Posterior vena cava (tissue), 2 donors: ENCODE data around the gene FBXO40. TPM values are rescaled to one million over a fixed set of nuclear protein-coding genes. Genes with fewer than 3 reads are reported as not detected.

Source experiments
- DNase-seq: peaks from one replicate; pipeline ENCODE4 v3.0.0-alpha.2; 2020; ENCODE audit warnings: low spot score
- intact Hi-C, 2 donors: fragments of 100-400 bp; cut with DNase I; formaldehyde crosslinking; loops; one replicate each; pipeline versions ENCODE4 v1.14.1 to v1.14.2; 2022 to 2023
- total RNA-seq, 2 donors: library from RNA; stranded (reverse); fragmentation: NEBNext Ultra II Directional; extraction: Animal tissue kit (Norgen Biotek cat#: 25700); gene quantifications; one replicate each; pipeline ENCODE4 v1.2.1, GENCODE V29; 2021
- donor health status: DM: yes; HTN: yes; CAD: no.
- donor health status: DM: yes; HTN: yes; CAD: no.

FBXO40 gene
- total RNA-seq, 2 donors from 2014 or later = 0.83 to 1.5 TPM

DNA sequence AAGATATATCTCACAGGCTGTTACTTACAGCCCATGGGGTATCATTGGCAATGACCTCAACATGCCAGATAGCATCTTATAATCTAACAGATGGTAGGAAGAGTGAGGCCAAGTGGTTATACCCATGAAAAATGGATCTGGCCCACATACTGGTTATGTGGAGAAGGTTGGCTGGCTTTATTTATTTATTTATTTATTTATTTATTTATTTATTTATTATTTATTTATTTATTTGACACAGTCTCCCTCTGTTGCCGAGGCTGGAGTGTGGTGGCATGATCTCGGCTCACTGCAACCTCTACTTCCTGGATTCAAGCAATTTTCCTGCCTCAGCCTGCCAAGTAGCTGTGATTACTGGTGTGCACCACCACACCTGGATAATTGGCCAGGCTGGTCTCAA, 11.6 kb downstream of the FBXO40 start:
- intact Hi-C loops = no loop called here
- DNase-seq = no peak

DNA sequence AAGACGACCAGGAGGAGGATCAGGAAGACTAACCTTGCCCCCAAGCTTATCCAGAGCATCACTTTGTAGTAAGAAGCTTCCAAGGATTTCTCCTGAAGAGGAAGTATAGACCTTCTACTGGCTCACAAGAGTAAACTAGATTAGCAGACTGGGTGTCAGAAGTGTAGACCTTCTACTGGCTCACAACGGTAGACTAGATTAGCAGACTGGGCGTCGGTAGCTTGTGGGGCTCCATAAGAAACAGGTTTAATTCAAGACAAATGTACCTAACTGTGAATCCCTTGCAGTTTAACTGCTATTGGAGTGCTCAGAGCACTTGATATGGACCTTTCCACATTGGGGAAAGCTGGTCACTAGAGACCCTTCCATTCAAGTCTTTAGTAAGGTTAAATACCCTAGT, 12.9 kb downstream of the FBXO40 start:
- no peak for DNase-seq
- intact Hi-C loops = no loop called here

DNA sequence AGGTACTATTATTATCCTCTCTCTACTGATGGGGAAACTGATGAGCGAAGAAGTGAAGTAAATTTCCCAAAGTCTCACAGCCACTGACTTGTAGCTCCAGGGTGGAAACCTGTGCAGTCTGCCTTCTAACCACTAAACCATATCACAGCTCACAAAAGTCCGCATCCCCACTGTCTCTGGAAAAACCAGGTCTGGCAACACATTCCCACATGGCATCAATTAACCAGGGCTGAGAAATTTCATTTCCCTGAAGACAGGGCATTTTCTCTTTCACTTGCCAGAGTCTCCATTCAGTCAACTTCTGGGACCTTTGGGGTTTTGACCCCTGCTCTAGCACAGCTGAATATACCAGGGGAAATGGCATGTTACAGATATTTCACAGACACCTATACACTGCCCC, 26.5 kb downstream of the FBXO40 start:
- DNase-seq = no peak
- intact Hi-C loops = no loop called here

DNA sequence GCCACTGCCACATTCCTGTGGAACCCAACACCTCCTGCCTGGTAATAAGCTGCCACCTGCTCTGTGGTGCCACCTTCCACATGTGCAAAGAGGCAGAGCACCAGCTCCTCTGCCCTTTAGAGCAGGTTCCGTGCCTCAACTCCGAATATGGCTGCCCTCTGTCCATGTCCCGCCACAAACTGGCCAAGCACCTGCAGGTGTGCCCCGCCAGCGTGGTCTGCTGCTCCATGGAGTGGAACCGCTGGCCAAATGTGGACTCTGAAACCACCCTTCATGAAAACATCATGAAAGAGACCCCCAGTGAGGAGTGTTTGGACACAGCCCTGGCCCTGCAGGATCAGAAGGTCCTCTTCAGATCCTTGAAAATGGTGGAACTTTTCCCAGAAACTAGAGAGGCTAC, 28.3 kb downstream of the FBXO40 start:
- intact Hi-C loops = no loop called here
- DNase-seq = no peak

DNA sequence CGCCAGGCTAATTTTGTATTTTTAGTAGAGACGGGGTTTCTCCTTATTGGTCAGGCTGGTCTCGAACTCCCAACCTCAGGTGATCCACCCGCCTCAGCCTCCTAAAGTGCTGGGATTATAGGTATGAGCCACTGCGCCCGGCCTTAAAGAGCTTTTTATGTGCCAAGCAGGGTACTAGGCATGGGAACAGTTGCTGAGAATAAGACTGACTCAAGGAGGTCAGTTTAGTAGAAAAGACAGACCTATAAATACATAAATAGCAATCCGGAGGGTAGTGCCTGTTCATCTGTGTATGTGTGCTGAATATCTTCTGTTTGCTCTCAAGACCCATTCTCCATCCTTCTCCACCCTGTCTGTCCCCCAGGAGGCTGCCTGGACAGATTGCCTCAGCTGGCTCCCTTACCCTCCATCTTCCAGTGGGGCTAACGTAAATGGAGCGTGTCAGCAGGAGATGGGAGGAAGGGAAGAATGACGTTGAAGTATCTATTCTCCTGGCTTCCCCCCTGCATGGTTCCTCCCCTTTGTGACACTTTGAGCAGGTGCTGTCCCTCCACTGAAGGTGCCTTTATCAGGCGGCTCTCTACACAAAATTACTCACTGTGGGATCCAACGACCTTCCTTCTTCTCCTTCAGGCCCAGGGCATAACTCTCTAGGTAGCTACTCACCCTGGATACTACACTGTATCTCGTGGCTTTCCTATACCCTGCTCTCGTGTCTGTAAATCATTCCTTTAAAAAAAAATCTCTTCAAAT, 31.1 kb downstream of the FBXO40 start:
- no peak for DNase-seq
- intact Hi-C loops = no loop called here

DNA sequence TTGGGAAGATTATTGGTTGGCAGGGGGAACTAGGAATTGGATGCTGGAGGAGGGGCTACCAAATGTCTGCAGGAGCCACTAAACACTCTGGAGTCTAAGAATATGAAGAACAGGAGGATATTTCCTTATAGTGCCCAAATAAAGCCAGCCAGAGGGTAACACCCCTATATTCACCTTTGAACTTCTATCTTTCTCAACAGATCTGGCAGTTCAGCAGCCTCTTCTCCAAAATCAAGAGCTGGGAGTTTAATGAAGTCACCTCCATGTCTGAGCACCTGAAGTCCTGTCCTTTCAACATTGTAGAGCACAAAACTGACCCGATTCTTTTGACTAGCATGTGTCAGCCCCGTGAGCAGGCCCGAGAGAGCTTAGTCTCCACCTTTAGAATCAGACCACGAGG, 33.3 kb downstream of the FBXO40 start:
- intact Hi-C loops = no loop called here

DNA sequence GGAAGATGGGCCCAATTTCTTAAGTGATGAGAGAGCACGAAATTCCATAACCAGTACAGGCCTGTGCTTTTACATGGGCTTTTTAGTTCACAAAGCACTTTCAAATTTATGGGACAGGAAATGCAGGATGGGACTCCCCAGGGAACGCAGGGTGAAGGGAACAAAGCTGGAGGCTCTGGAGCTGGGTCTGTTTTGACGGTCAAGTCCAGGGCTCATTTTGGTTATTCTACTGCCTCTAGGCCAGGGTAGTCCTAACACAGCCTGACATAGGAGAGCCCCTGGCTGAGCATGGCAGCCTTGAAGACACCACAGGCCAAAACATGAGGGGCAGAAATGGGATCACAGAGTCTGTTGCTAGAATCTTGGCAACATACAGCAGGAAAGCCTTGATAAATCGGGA, 34.0 kb downstream of the FBXO40 start:
- no peak for DNase-seq
- intact Hi-C loops = no loop called here

More for the DNA sequence above, 33.3 kb downstream of the FBXO40 start:
- DNase-seq = no peak

DNA sequence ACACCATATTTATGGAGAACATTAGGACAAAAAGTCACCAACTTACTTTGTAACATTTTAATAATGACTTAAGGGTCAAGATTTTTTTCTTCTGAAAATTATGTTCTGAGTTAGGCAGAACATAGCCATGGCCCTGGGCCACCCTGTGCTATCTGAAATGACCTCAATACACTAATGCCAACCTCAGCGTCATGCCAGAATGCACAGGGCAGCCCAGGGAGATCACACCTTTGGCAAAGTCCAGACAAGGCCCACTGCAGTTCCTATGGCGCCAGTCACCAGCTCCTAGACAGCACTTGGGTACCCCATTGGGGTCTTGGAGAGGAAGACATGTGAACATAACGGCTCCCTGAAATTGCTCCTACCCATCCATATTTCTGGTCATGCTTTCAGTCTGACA, 34.4 kb downstream of the FBXO40 start:
- intact Hi-C loops = no loop called here
- no peak for DNase-seq

DNA sequence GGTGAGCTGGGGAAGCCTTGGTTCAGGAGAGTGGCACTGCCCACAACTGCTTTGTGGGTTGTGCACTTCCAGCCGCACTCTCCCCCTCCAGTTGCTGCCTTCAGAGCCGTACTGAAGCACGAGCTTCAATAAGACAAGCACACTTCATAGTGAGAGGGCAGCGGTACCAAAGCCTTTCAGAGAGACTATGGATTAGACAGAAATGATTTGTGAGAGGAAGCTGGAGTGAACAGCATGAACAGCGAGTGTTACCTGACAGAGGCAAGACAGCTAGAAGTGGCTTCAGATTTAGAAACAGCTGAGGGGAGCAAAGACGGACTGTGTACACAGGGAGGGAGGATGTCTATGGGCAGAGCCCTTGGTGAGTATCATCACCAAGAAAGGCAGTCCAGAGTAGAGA, 36.4 kb downstream of the FBXO40 start:
- intact Hi-C loops = no loop called here
- no peak for DNase-seq

DNA sequence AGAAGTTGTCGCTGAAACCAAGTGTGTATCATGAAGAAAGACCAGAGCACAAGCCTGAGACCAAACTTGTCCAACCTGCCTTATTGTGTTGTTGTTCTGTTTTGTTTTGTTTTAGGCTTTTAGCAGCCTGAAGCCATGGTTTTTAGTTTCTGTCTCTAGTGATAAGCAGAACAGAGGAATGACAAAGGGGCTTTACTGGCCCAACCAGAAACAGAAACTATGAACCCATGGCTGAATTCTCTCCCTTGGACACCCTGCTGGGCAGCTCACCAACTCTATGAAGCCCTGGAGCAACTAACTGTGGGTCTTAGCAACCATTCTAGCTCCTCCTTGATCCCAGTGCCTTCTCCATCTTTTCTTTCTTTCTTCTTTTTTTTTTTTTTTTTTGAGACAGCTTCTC, 37.2 kb downstream of the FBXO40 start:
- no peak for DNase-seq
- intact Hi-C loops = no loop called here

DNA sequence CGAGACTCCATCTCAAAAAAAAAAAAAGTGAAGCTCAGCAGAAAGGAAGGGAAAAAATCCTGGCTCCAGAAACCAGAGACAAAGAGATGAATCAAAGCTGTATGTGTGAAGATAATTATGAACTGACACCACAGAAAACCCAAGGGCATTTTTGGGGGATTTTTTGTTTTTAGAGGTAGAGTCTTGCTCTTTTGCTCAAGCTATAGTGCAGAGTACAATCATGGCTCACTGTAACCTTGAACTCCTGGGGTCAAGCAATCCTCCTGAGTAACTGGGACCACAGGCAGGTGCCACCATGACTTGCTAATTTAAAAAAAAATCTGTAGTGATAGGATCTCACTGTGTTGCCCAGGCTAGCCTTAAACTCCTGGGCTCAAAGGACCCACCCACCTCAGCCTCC, 44.7 kb downstream of the FBXO40 start:
- intact Hi-C loops = no loop called here
- no peak for DNase-seq

DNA sequence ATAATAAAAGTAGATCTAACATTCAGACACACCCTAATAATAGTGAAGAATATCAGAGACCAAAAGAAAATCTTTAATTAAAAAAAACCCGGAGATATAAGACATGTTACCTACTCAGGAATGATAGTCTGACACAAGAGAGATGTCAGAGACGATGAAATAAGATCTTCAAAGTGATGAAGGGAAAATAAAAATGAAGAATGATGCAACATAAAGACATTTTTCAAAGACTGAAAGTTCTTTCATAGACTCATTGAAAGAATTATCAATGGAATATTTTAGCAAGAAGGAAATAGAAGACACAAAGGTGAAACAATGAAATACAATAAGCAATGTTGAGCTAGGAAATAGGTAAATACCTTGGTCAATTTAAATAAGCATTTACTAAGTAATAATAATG, 47.9 kb downstream of the FBXO40 start:
- no peak for DNase-seq

DNA sequence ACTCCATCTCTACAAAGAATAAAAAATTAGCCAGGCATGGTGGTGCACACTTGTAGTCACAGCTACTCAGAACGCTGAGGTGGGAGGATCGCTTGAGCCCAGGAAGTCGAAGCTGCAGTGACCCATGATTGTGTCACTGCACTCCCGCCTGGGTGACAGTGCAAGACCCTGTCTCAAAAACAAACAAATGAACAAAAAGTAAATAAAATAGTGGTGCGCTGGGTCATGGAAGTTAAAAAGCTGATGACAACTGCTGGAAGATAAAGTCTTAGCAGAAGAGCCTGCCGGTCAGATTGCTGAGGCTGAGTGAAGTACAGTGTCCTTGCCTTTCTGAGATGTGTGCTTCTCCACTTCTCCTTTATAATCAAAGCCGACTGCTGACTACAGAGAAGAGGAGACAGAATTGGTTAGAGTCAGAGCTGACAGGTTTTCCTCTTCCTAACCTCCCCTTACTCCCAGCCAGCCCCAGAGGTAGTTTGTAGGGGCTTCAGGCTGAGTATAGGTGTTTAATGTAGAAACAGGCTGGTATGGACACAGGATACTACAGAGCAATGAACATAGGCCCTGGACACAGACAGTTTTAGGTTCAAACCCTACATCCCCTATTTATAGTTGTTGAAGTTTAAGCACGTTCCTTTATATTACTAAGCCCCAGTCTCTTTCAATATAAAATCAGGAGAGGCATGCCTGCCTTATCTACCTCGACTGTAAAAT, 49.6 kb downstream of the FBXO40 start:
- intact Hi-C loops = no loop called here
- DNase-seq = no peak

More for the DNA sequence above, 47.9 kb downstream of the FBXO40 start:
- intact Hi-C loops = no loop called here

DNA sequence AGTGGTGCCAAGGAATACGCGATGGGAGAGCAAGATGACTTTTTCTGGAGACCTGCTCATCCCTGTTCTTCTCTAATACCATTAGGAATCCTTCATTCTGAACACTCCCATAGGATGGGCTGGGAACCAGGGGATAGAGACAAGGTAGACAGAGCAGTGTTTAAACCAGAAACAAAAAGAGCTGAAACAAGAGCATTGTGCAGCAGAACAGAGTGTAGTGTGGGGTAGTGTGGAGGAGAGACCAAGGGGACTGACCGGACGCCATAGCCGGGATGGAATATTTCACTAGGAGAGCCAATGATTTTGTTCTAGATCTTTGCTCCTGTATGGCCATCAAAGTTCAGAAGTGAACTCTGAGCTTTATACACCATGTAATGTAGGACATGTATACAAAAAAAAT, 51.9 kb downstream of the FBXO40 start:
- intact Hi-C loops = no loop called here
- DNase-seq = no peak

DNA sequence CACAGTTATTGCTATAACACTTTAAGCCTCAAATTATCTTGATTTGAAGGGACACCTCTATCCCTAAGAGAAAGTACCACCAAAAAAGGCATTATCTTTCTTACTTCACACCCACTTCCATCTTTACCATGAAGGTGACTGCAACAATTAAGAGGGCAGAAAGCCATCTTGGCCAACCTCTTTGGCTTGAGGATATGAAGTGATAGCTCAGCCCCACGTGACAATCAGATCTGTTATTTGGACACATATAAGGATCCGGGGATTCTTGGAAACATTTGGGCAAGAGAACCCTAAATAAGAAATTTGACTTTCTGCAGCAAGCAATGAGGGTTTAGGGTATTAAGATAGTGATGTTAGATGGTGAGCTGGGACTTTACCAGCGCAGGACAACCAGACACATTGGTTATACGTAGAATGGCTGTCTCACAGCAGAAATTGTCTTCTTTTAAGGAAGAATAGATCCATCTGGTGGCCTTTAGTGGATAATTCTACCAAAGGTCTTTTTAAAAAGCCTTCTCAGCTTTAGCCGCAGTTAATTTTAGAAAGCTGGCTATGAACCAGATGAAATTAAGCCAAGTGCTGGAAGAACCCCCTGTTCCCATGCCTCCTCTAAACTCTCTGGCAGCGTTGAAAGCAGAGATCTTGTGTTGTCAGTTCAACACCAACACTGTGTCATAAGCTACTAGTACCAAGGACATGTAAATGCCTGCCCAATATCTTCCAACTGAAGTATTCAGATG, 55.2 kb downstream of the FBXO40 start:
- intact Hi-C loops = no loop called here
- no peak for DNase-seq

DNA sequence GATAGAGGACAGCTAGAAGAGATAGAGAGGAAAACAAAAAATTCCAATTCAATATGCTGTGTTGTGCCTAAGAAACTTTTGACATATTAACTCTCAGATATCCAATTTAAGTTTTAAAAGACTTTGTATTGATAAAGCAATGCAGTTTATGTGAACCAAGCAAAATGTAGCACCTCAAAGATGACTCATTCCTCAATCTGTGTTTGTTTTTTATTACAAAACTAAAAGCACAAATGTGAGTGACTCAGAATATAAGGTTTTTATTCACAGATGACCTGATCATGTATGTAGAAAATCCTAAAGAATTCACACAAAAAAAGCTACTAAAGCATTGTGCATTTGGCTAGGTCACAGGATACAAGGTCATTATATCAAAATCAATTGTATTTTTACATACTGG, 56.5 kb downstream of the FBXO40 start:
- DNase-seq = no peak
- intact Hi-C loops = no loop called here

DNA sequence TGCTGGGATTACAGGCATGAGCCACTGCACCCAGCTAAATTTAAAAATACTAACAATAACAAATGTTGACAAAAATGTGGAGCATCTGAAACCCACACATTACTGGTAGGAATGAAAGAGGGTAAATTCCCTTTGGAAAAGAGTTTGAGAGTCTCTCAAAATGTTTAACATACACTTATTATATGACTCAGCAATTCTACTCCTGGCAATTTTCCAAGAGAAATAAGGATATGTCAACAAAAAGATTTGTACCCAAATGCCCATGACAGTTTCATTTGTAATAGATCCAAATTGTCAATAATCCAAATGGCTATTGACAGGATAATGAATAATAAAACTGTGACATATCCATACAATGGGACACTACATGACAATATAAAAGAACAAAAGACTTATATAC, 58.5 kb downstream of the FBXO40 start:
- intact Hi-C loops = no loop called here
- DNase-seq = no peak

DNA sequence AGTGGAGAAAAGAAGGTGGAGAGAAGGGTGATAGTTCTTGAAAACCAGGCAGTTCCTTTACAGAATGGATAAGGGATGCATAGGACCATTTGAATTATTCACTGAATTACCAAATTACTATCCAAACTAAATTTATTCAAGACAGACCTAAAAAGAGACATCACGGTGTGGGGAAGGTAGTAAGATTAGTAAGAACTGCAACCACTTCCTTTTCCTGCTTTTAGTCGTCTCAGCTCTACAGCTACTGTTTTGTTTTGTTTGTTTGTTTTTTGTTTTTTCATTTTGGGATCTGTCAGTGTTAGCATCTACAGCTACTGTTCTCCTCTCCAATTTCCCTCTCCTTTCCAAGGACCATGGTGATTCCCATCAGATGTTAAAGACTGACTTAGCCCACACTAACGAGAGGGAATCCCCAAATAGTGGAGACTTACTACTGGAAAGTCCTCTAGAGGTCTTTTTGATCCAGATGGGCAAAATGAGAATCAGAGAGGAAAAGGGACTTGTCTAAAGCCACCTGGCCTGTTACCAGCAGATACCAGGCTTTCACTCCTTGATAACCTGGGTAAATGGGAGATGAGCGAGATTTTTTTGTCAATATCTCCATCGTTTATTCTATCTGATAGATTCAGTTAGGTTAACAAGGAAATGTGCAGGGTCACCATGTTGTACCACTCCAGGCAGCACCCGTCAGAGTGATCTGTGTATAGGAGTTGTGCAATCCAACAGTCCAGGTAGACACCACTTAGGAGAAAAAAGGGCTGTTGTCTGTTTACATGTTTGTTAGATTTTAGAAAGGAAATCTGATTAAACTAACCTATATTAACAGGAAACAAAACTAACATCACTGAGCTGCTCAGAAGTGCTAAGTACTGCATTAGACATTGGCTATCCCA, 61.6 kb downstream of the FBXO40 start:
- DNase-seq = no peak
- intact Hi-C loops = no loop called here

DNA sequence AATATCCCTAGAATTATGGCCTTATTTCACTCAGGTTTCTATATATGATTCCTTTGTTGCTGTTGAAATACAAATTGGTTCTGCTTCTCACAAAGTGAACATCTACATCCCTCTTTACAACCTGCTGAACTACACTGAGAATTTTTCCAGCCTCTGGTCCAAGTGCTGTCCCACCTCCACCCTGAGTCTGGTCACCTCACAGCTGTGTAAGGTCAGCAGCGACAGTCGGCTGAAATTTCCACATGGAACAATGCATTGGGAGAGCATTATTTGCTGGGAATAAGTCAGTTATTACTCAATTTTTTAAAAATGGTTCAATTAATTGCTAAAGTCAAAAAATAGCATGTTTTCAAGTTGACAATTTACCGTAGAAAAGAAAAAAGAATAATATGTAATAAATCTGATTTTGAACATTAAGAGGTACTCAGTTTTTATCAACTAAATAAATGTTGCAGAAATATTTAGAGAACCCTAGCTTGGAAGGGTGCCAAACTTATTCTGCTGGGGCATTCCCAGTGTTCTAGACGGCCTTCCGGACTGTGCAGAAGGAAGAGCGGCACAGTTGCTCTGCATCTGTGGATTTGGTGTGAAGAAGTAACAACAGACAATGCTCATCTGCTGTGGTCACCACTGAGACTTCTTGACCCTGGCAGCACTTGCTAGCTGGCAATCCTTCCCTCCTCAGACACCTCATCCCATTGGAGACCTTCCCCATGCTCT, 65.7 kb downstream of the FBXO40 start:
- intact Hi-C loops = no loop called here
- DNase-seq = no peak
